Upper lobe of left lung (tissue), 6 donors: ENCODE results near the gene EPHB1. TPM values are rescaled to one million over a fixed set of nuclear protein-coding genes. Genes with fewer than 3 reads are reported as not detected.

Experiments
- ATAC-seq, 2 donors: fragments of 200-7000 bp; cut with Tn5 transposase; one replicate each; pipeline ENCODE4 v1.9.1; 2022; ENCODE audit warnings: mild to moderate bottlenecking in 2 of 2, moderate library complexity in 2 of 2; ENCODE audit not compliant: low FRiP score in 2 of 2
- DNase-seq, 2 donors: peaks; one replicate each; pipeline ENCODE4 v3.0.0-alpha.2; 2019 to 2020
- H3K27ac ChIP-seq, 4 donors: fragments of 200-600 bp; sonication (generic); one replicate each; pipeline ENCODE4 v1.5.1; 2016 to 2019
- H3K27me3 ChIP-seq, 4 donors: fragments of 200-600 bp; sonication (generic); one replicate each; pipeline ENCODE4 v1.5.1; 2017 to 2019
- H3K36me3 ChIP-seq, 4 donors: fragments of 200-600 bp; sonication (generic); one replicate each; pipeline ENCODE4 v1.5.1; 2016 to 2019
- H3K4me1 ChIP-seq, 4 donors: fragments of 200-600 bp; sonication (generic); one replicate each; pipeline ENCODE4 v1.5.1; 2018 to 2019
- H3K4me3 ChIP-seq, 4 donors: fragments of 200-600 bp; sonication (generic); one replicate each; pipeline ENCODE4 v1.5.1; 2017 to 2019; ENCODE audit warnings: mild to moderate bottlenecking in 2 of 4, moderate library complexity in 1 of 4
- H3K9me3 ChIP-seq, 4 donors: fragments of 200-600 bp; sonication (generic); one replicate each; pipeline ENCODE4 v1.5.1; 2018 to 2019
- CTCF ChIP-seq, 6 experiments: fragments of 450-650 bp in 4 of 6; fragments of 200-600 bp in 2 of 6; sonication (generic) in 2 of 6; IDR thresholded peaks; one replicate each; pipeline ENCODE4 v1.5.1; 2016 to 2019; ENCODE audit warnings: antibody characterized with exemption in 6 of 6
- EP300 ChIP-seq, 4 donors: sonication (generic); formaldehyde crosslinking; IDR thresholded peaks; one replicate each; pipeline ENCODE4 v1.5.1; 2017; ENCODE audit warnings: antibody characterized with exemption in 4 of 4, control low read depth in 2 of 4
- POLR2A ChIP-seq, 4 donors: fragments of 450-650 bp; IDR thresholded peaks; one replicate each; pipeline ENCODE4 v1.5.1; 2016 to 2017; ENCODE audit warnings: antibody characterized with exemption in 4 of 4, mild to moderate bottlenecking in 2 of 4
- POLR2AphosphoS5 ChIP-seq, 2 donors: sonication (generic); formaldehyde crosslinking; IDR thresholded peaks; one replicate each; pipeline ENCODE4 v1.5.1; 2017; ENCODE audit warnings: antibody characterized with exemption in 2 of 2
- WGBS, 2 donors: methylation state at CpG; one replicate each; pipeline ENCODE4 v1.1.5; 2017 to 2018; 5-methylcytosine and 5-hydroxymethylcytosine counted together
- total RNA-seq, 6 donors: library from RNA; depleted of rRNA in 4 of 6; stranded (reverse); fragments of >200 nt in 4 of 6; gene quantifications; one replicate each; pipeline versions ENCODE4 v1.1.0 to v1.2.1, GENCODE V29; 2016 to 2021
- donor health status: DM: no; HTN: no; CAD: no; lungs with moderate emphysema.
- donor health status: DM: no; HTN: yes; CAD: no; lungs with severe emphysema.

The EPHB1 gene
- total RNA-seq, 6 donors from 2014 or later: 1.3 to 14.6 (median 2.4) TPM; not detected in 1

- no peak for ATAC-seq
- Histone ChIP-seq H3K36me3 (no peaks in the 10 kb centered on the region), H3K27ac (no peak overlapping the region), H3K4me1 (no peaks in the 10 kb centered on the region), H3K9me3 (no peaks in the 10 kb centered on the region), H3K4me3 (no peak overlapping the region), H3K27me3 (no peaks in the 10 kb centered on the region)
- no peak for DNase-seq
- TF ChIP-seq CTCF (IDR thresholded peaks at IDR 0.05): no peak
- TF ChIP-seq POLR2A (IDR thresholded peaks at IDR 0.05): no peak
- TF ChIP-seq EP300 (IDR thresholded peaks at IDR 0.05): no peak
- no peak for TF ChIP-seq POLR2AphosphoS5 (IDR thresholded peaks at IDR 0.05)
- WGBS, 2 donors: 86 to 88% methylated on average over 2 of the region's 2 CpGs
Observed at GRCh38 chr3:135078283-135078682, 283.2 kb downstream of the EPHB1 start.

GRCh38 chr3:135079095-135079494 lies 284.0 kb downstream of the EPHB1 start:
- Histone ChIP-seq H3K4me3 (no peak overlapping the region), H3K4me1 (no peaks in the 10 kb centered on the region), H3K9me3 (no peaks in the 10 kb centered on the region), H3K27me3 (no peaks in the 10 kb centered on the region), H3K27ac (no peak overlapping the region), H3K36me3 (no peaks in the 10 kb centered on the region)
- 74 to 87% methylated on average over 3 of the region's 3 CpGs for WGBS, 2 donors
- ATAC-seq (no peak), DNase-seq (no peak)
- TF ChIP-seq EP300 (IDR thresholded peaks at IDR 0.05): no peak
- TF ChIP-seq POLR2AphosphoS5 (IDR thresholded peaks at IDR 0.05): no peak
- TF ChIP-seq POLR2A (IDR thresholded peaks at IDR 0.05): no peak
- no peak for TF ChIP-seq CTCF (IDR thresholded peaks at IDR 0.05)

- no peak overlapping the region for H3K4me3 ChIP-seq
- H3K27me3 ChIP-seq: no peaks in the 10 kb centered on the region
- H3K9me3 ChIP-seq: no peaks in the 10 kb centered on the region
- H3K36me3 ChIP-seq: no peaks in the 10 kb centered on the region
- H3K27ac ChIP-seq: no peak overlapping the region
- H3K4me1 ChIP-seq: no peaks in the 10 kb centered on the region
- WGBS, 2 donors: 74 to 86% methylated on average over 2 of the region's 2 CpGs
- ATAC-seq (no peak), DNase-seq (no peak)
- TF ChIP-seq POLR2A (IDR thresholded peaks at IDR 0.05) (no peak), EP300 (IDR thresholded peaks at IDR 0.05) (no peak), POLR2AphosphoS5 (IDR thresholded peaks at IDR 0.05) (no peak), CTCF (IDR thresholded peaks at IDR 0.05) (no peak)
Observed at GRCh38 chr3:135081451-135081850, 286.4 kb downstream of the EPHB1 start.

- no peak for ATAC-seq
- Histone ChIP-seq H3K4me1 (no peaks in the 10 kb centered on the region), H3K27me3 (no peaks in the 10 kb centered on the region), H3K9me3 (no peaks in the 10 kb centered on the region), H3K4me3 (no peak overlapping the region), H3K27ac (no peak overlapping the region), H3K36me3 (no peaks in the 10 kb centered on the region)
- WGBS, 2 donors: 80 to 83% methylated on average over 5 of the region's 5 CpGs
- DNase-seq: no peak
- TF ChIP-seq POLR2A (IDR thresholded peaks at IDR 0.05): no peak
- TF ChIP-seq POLR2AphosphoS5 (IDR thresholded peaks at IDR 0.05): no peak
- TF ChIP-seq CTCF (IDR thresholded peaks at IDR 0.05): no peak
- no peak for TF ChIP-seq EP300 (IDR thresholded peaks at IDR 0.05)
Observed at GRCh38 chr3:135081856-135082434, 286.9 kb downstream of the EPHB1 start.

- Histone ChIP-seq H3K9me3 (no peaks in the 10 kb centered on the region), H3K27me3 (no peaks in the 10 kb centered on the region), H3K4me1 (no peaks in the 10 kb centered on the region), H3K4me3 (no peak overlapping the region), H3K27ac (no peak overlapping the region), H3K36me3 (no peaks in the 10 kb centered on the region)
- ATAC-seq (no peak), DNase-seq (no peak)
- 59 to 70% methylated on average over 7 of the region's 7 CpGs for WGBS, 2 donors
- no peak for TF ChIP-seq EP300 (IDR thresholded peaks at IDR 0.05)
- no peak for TF ChIP-seq POLR2A (IDR thresholded peaks at IDR 0.05)
- no peak for TF ChIP-seq CTCF (IDR thresholded peaks at IDR 0.05)
- no peak for TF ChIP-seq POLR2AphosphoS5 (IDR thresholded peaks at IDR 0.05)
Observed at GRCh38 chr3:135082706-135083105, 287.6 kb downstream of the EPHB1 start.
